Activated naive CD8-positive, alpha-beta T cell treated with anti-CD3 and anti-CD28 coated beads, Interleukin-2, amount 10 ng/mL, durations not matched to agents 7 days and 5 days (primary cell): ENCODE results near the gene YKT6. TPM values are rescaled to one million over a fixed set of nuclear protein-coding genes. Genes with fewer than 3 reads are reported as not detected.
"Not testable (repeated sequence)": the region's sequence is repeated elsewhere in the genome, so short reads cannot be mapped to it uniquely, and the experiment has no call there.

Experiments
- ATAC-seq: fragments of 150-1000 bp; cut with Tn5 transposase; one replicate; pipeline ENCODE4 v1.10.0; 2021; ENCODE audit warnings: low read depth, moderate library complexity
- POLR2A ChIA-PET: fragments of 350-600 bp; sonication (Branson Sonifier 250); formaldehyde crosslinking; loops from one replicate; lab custom pipeline; 2021; ENCODE audit warnings: antibody characterized with exemption; lab: Charles Lee
- DNase-seq: peaks from one replicate; pipeline ENCODE4 v3.0.0; 2021
- H3K27ac Mint-ChIP-seq: one replicate; pipeline ENCODE4 v1.8.0; 2022; ENCODE audit warnings: mild to moderate bottlenecking, mixed read lengths
- H3K27me3 Mint-ChIP-seq: one replicate; pipeline ENCODE4 v1.8.0; 2022; ENCODE audit warnings: mild to moderate bottlenecking, moderate library complexity, mixed read lengths
- H3K36me3 Mint-ChIP-seq: one replicate; pipeline ENCODE4 v1.8.0; 2021; ENCODE audit warnings: mild to moderate bottlenecking, mixed read lengths
- H3K4me1 Mint-ChIP-seq: one replicate; pipeline ENCODE4 v1.8.0; 2021; ENCODE audit warnings: mixed read lengths
- H3K4me3 Mint-ChIP-seq: one replicate; pipeline ENCODE4 v1.8.0; 2022; ENCODE audit warnings: mild to moderate bottlenecking, moderate library complexity, mixed read lengths
- H3K9me3 Mint-ChIP-seq: one replicate; pipeline ENCODE4 v1.8.0; 2021; ENCODE audit warnings: mixed read lengths
- total RNA-seq, 2 experiments: library from RNA; stranded (reverse); gene quantifications; one replicate each; pipeline ENCODE4 v1.2.3, GENCODE V29; 2021

The YKT6 gene
- total RNA-seq, 2 experiments from 2014 or later = 58.9 to 62.4 TPM

- no peak for ATAC-seq
- H3K4me1 Mint-ChIP-seq = peaks cover 6% of the 10 kb centered on the region
These were observed 9.6 kb upstream of the YKT6 start for GRCh38 chr7:44191171-44191570.

GRCh38 chr7:44193011-44193802 is 7.6 kb upstream of the YKT6 start:
- Mint-ChIP-seq H3K9me3 (no peaks in the 10 kb centered on the region), H3K4me3 (no peak overlapping the region), H3K4me1 (peaks cover 11% of the 10 kb centered on the region), H3K27me3 (peaks cover 7% of the 10 kb centered on the region), H3K27ac (no peak overlapping the region), H3K36me3 (no peaks in the 10 kb centered on the region)
- DNase-seq (no peak), ATAC-seq (no peak)
- POLR2A ChIA-PET = no interaction called here

More at GRCh38 chr7:44191171-44191570, 9.6 kb upstream of the YKT6 start:
- Mint-ChIP-seq H3K27me3 (peaks cover 9% of the 10 kb centered on the region), H3K36me3 (no peaks in the 10 kb centered on the region), H3K4me3 (no peak overlapping the region), H3K9me3 (no peaks in the 10 kb centered on the region), H3K27ac (no peak overlapping the region)
- DNase-seq = no peak
- POLR2A ChIA-PET = no interaction called here

- Mint-ChIP-seq H3K4me3 (no peak overlapping the region), H3K36me3 (no peaks in the 10 kb centered on the region), H3K4me1 (peaks cover 11% of the 10 kb centered on the region), H3K27ac (no peak overlapping the region), H3K27me3 (peaks cover 8% of the 10 kb centered on the region), H3K9me3 (no peaks in the 10 kb centered on the region)
- no peak for ATAC-seq
- POLR2A ChIA-PET = interaction anchor here (1.4 kb wide), 1 partner anchor 107 kb away, joined by 3 read pairs; no protein-coding TSS in a partner anchor
- no peak for DNase-seq
These were observed 6.7 kb upstream of the YKT6 start for GRCh38 chr7:44194069-44194468.

- ATAC-seq = no peak
- Mint-ChIP-seq H3K27ac (no peak overlapping the region), H3K4me1 (peaks cover 11% of the 10 kb centered on the region), H3K27me3 (peaks cover 9% of the 10 kb centered on the region), H3K4me3 (no peak overlapping the region), H3K36me3 (no peaks in the 10 kb centered on the region), H3K9me3 (no peaks in the 10 kb centered on the region)
- POLR2A ChIA-PET = interaction anchor here (0.8 to 1.4 kb wide), 3 partner anchors 107 to 387 kb away, joined by 3 to 5 read pairs (median 3); partner anchors contain the start of gene TMED4
- no peak for DNase-seq
These were observed 6.1 kb upstream of the YKT6 start for GRCh38 chr7:44194562-44195145.

GRCh38 chr7:44195889-44196288 is 4.9 kb upstream of the YKT6 start:
- H3K27ac Mint-ChIP-seq = no peak overlapping the region
- peaks cover 9% of the 10 kb centered on the region for H3K27me3 Mint-ChIP-seq
- H3K36me3 Mint-ChIP-seq = no peaks in the 10 kb centered on the region
- POLR2A ChIA-PET = no interaction called here
- H3K9me3 Mint-ChIP-seq = no peaks in the 10 kb centered on the region
- DNase-seq = no peak
- no peak overlapping the region for H3K4me3 Mint-ChIP-seq
- peaks cover 14% of the 10 kb centered on the region for H3K4me1 Mint-ChIP-seq
- no peak for ATAC-seq

GRCh38 chr7:44196450-44196872 is 4.3 kb upstream of the YKT6 start:
- Mint-ChIP-seq H3K4me3 (no peak overlapping the region), H3K9me3 (no peaks in the 10 kb centered on the region), H3K36me3 (no peaks in the 10 kb centered on the region), H3K4me1 (peaks cover 15% of the 10 kb centered on the region), H3K27ac (no peak overlapping the region), H3K27me3 (peaks cover 9% of the 10 kb centered on the region)
- POLR2A ChIA-PET = no interaction called here
- ATAC-seq (peak; percentile 27), DNase-seq (no peak)

- H3K36me3 Mint-ChIP-seq = no peaks in the 10 kb centered on the region
- peaks cover 25% of the 10 kb centered on the region for H3K4me1 Mint-ChIP-seq
- no peak overlapping the region for H3K4me3 Mint-ChIP-seq
- ATAC-seq (no peak), DNase-seq (no peak)
- peaks cover 4% of the 10 kb centered on the region for H3K27me3 Mint-ChIP-seq
- POLR2A ChIA-PET = no interaction called here
- no peaks in the 10 kb centered on the region for H3K9me3 Mint-ChIP-seq
- no peak overlapping the region for H3K27ac Mint-ChIP-seq
These were observed 3.3 kb upstream of the YKT6 start for GRCh38 chr7:44197474-44197873.

GRCh38 chr7:44200163-44200562 is 615 bp upstream of the YKT6 start:
- not testable (repeated sequence) for H3K9me3 Mint-ChIP-seq, DNase-seq, H3K27ac Mint-ChIP-seq, ATAC-seq, H3K27me3 Mint-ChIP-seq, H3K36me3 Mint-ChIP-seq
- Mint-ChIP-seq H3K4me1 (peaks cover 33% of the 10 kb centered on the region), H3K4me3 (peak overlapping the region; percentile 60)
- POLR2A ChIA-PET = interaction anchor here (0.9 to 1.8 kb wide), 7 partner anchors 25 to 291 kb away, joined by 3 to 7 read pairs (median 5); partner anchors contain the start of genes DBNL and PGAM2

GRCh38 chr7:44201813-44202212 is 1.0 kb downstream of the YKT6 start:
- no peak for DNase-seq
- POLR2A ChIA-PET = interaction anchor here (0.6 to 1.8 kb wide), 6 partner anchors 11 to 408 kb away, joined by 3 to 5 read pairs (median 3); no protein-coding TSS in a partner anchor
- peak overlapping the region; percentile 90 for H3K4me3 Mint-ChIP-seq
- peaks cover 2% of the 10 kb centered on the region for H3K27me3 Mint-ChIP-seq
- H3K36me3 Mint-ChIP-seq = peaks cover 13% of the 10 kb centered on the region
- H3K4me1 Mint-ChIP-seq = peaks cover 25% of the 10 kb centered on the region
- no peak for ATAC-seq
- H3K9me3 Mint-ChIP-seq = no peaks in the 10 kb centered on the region
- peak overlapping the region; percentile 56 for H3K27ac Mint-ChIP-seq

GRCh38 chr7:44206008-44206407 is 5.2 kb downstream of the YKT6 start:
- no peak overlapping the region for H3K27ac Mint-ChIP-seq
- H3K4me1 Mint-ChIP-seq = peaks cover 22% of the 10 kb centered on the region
- DNase-seq = no peak
- peaks cover 24% of the 10 kb centered on the region for H3K36me3 Mint-ChIP-seq
- no peak for ATAC-seq
- no peaks in the 10 kb centered on the region for H3K9me3 Mint-ChIP-seq
- POLR2A ChIA-PET = no interaction called here
- no peaks in the 10 kb centered on the region for H3K27me3 Mint-ChIP-seq
- no peak overlapping the region for H3K4me3 Mint-ChIP-seq

GRCh38 chr7:44208085-44208484 is 7.3 kb downstream of the YKT6 start:
- no peak overlapping the region for H3K27ac Mint-ChIP-seq
- H3K36me3 Mint-ChIP-seq = peaks cover 31% of the 10 kb centered on the region
- H3K27me3 Mint-ChIP-seq = no peaks in the 10 kb centered on the region
- H3K9me3 Mint-ChIP-seq = no peaks in the 10 kb centered on the region
- no peak for ATAC-seq
- POLR2A ChIA-PET = no interaction called here
- H3K4me1 Mint-ChIP-seq = peaks cover 18% of the 10 kb centered on the region
- no peak overlapping the region for H3K4me3 Mint-ChIP-seq
- DNase-seq = no peak

- H3K9me3 Mint-ChIP-seq = no peaks in the 10 kb centered on the region
These were observed 9.3 kb downstream of the YKT6 start for GRCh38 chr7:44210107-44210506.

GRCh38 chr7:44211126-44211675 is 10.4 kb downstream of the YKT6 start:
- ATAC-seq (no peak), DNase-seq (no peak)
- Mint-ChIP-seq H3K27ac (peak overlapping the region; percentile 52), H3K4me3 (no peak overlapping the region), H3K27me3 (no peaks in the 10 kb centered on the region), H3K9me3 (no peaks in the 10 kb centered on the region), H3K4me1 (peaks cover 11% of the 10 kb centered on the region), H3K36me3 (peaks cover 22% of the 10 kb centered on the region)
- POLR2A ChIA-PET = interaction anchor here (1.9 kb wide), 1 partner anchor 10 kb away, joined by 5 read pairs; the partner anchor contains the start of gene YKT6

More at GRCh38 chr7:44210107-44210506, 9.3 kb downstream of the YKT6 start:
- no peaks in the 10 kb centered on the region for H3K27me3 Mint-ChIP-seq
- POLR2A ChIA-PET = no interaction called here
- H3K36me3 Mint-ChIP-seq = peaks cover 24% of the 10 kb centered on the region
- ATAC-seq (no peak), DNase-seq (no peak)
- H3K4me1 Mint-ChIP-seq = peaks cover 11% of the 10 kb centered on the region
- H3K27ac Mint-ChIP-seq = no peak overlapping the region
- no peak overlapping the region for H3K4me3 Mint-ChIP-seq
